GM21737 (cell line): ENCODE results near the gene RPS6KA1.
"Not testable (repeated sequence)": the region's sequence is repeated elsewhere in the genome, so short reads cannot be mapped to it uniquely, and the experiment has no call there.

Experiments used
- ATAC-seq: cut with Tn5 transposase; IDR thresholded peaks from one replicate; pipeline ENCODE4 v1.9.1; 2021; ENCODE audit warnings: mild to moderate bottlenecking, moderate library complexity; ENCODE audit not compliant: unreplicated experiment

Gene RPS6KA1

DNA sequence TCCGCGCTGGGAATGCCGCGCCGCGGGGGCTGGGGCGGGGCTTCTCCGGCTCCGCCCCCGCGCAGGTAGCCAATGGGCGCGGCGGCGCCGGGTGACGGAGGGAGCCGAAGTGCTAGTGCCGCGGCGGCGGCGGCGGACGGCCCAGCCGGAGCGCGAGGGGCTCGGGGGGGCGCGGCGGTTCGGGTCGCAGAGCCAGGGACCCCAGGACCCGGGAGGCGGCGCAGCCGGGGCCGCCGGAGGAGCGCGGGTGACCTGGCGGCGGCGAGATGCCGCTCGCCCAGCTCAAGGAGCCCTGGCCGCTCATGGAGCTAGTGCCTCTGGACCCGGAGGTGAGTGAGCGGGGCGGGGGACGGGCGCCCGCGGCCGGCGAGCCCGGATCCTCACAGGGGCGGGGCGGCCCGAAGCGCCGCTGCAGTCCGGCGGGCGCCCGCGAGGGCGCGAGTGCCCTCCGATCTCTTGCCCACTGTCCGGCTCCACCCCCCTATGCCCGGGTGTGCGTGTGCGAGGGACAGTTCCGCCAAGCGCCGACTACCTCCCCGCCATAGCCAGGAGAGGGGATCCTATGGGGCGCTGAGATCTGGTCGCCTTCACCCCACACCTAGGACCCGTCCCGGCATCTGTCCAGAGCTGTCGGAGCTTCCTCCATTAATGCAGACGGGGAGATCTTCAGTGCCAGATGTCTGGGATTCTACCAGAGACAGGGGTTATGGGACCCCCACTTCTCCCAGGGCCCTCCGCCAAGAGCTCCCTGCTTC is at the start of gene RPS6KA1:
Gene RPS6KA1 (plus strand): TSS at position 107 of the 755 bp plus-strand sequence. CDS start 160 bp downstream, at position 267.
- ATAC-seq, result peak; percentile 61

DNA sequence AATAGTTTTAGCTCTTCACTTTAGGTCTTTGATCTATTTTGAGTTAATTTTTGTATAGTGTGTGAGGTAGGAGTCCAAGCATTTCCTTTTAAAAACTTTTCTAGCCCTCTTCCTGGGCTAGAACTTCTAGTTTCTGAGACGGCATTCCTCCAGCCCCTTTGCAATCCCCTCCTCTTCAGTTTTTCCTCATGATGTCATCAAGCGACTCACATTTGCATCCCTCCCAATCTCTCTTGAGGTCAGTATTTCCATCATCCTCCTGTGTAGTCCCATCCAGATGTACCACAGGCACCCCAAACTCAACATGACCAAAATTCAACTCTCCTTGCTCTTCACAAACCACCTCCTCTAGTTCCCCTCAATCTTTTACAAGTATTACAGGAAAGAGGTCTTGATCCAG is 46.6 kb upstream of the RPS6KA1 start:
- ATAC-seq, result no peak

DNA sequence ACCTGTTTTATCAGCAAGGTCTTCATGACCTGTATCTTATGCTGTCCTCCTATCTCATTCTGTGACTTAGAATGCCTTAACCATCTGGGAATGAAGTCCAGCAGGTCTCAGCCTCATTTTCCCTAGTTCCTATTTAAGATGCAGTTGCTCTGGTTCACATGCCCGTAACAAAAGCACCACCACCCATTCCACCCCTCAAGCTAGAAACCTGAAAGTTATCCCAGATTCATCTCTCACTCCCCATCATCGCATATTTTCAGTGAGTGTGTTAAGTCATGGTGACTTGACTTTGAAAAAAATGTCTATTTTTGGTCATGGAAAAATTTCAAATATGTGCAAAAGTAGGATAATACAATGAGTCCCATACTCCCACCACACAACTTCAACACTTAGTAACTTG is 45.6 kb upstream of the RPS6KA1 start:
- no peak for ATAC-seq

DNA sequence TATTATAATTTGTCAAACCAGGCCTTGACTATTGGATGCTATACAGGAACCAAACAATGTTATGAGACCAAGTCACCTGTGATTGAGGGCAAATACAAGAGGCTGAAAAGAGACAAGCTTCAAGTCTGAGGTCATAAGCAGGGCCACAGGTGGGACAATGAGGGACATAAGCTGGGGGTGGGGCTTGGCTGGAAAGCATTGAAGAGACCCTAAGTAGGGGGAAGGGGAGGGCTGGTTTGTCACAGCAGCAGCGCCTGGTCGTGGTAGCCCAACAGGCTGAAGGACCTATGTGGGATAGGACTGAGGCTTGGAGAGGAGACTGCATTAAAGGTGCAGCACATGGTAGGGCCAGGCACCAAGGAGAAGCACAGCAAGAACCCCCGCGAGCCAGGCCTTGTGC is 39.4 kb upstream of the RPS6KA1 start:
- no peak for ATAC-seq

DNA sequence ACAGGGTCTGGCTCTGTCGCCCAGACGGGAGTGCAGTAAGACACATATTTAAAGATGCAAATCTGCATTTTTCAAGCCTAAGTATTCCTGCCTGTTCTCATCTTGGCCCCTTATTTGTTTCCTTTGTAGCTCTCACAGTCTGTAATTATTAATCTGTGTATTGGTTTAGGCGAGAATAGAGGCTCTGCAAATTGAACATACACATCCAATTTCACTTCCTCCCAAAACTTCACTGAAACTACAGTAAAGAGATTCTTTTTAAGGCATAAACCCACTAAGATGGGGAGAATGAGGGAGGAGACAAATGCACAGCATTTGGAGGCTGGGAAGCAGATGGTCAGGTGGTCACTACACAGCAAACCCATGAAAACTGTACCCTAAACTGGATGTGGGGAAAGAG is 36.3 kb upstream of the RPS6KA1 start:
- no peak for ATAC-seq

DNA sequence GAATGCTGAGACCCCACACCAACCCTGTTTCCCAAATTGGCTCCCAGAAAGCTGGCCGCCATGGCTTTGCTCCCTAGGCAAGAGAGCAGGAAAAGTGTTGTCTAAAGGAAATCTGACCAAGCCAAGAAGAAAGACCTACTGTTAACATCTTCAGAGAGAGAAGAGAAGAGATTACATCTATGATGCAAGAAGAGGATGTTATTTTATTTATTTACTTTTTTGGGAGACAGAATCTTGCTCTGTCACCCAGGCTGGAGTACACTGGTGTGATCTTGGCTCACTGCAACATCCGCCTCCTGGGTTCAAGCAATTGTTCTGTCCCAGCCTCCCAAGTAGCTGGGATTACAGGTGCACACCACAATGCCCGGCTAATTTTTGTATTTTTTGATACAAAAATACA is 35.6 kb upstream of the RPS6KA1 start:
- ATAC-seq, result no peak

DNA sequence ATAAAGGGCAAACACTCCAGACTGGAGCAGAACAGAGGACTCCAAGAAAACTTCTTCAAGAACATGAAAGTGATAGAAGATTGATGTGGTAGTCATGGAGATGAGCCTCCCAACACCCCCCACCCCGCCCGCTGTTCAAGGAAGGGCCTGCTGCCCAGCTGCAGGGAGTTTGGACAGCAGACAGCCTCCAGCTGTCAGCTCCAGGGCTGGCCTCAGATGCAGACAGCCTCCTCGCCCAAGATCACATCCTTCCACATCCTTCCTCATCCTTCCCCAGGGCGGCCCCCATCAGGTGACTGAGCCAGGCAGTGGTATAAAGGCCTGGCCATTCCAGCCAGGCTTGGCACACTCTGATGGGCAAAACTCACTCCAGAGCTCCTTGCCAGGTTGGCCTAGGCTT is 32.7 kb upstream of the RPS6KA1 start:
- ATAC-seq, result no peak

DNA sequence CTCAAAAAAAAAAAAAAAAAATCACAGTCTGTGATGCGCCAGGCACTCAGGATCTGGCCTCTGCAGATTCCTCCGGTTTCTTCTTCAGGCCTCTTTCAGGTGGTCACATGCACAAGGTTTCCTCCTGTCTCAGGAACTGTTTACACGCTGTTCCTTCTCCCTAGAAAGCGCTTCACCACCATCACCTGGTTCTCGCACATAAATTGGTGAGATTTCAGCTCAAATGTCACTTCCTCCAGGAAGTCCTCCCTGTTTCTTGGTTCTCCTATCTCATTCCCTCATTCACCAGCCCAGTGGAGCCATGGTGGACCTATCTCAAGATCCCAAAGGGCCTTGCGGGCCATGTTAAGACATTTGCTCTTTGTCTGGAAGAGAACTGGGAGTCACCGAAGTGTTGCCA is 30.7 kb upstream of the RPS6KA1 start:
- no peak for ATAC-seq

DNA sequence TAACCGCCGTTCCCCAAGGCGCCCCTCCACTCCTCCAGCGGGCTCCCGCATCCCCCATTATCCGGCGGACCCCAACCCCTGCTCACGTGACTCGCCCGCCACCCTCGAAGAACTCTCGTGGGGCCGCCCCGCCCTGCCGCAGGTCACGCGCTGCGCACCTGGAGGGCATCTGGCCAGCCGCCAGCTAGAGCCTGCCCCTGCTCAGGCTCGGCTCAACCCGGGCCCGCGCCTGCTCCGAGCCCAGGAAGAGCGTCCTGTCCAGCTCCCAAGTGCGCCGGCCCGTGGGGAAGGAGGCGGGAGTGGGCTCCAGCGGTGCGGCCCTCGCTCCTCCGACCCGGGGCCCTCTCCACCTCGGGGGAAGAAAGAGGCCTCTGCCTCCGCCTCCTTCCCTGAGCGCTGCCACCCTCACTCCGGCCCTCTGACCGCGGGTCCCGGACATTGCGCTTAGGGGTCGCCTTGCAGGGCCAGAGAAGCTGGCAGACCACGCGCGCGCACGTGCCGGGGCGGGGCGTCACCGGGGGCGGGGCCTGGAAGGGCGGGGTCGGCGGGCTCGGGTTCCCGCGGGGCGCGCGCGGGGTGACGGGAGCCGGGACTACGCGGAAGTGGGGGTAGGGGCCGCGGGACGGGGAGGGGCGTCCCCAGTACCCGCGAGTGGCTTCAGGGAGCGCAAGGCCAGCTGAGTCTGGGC is 28.9 kb upstream of the RPS6KA1 start:
- peak; percentile 57 for ATAC-seq

DNA sequence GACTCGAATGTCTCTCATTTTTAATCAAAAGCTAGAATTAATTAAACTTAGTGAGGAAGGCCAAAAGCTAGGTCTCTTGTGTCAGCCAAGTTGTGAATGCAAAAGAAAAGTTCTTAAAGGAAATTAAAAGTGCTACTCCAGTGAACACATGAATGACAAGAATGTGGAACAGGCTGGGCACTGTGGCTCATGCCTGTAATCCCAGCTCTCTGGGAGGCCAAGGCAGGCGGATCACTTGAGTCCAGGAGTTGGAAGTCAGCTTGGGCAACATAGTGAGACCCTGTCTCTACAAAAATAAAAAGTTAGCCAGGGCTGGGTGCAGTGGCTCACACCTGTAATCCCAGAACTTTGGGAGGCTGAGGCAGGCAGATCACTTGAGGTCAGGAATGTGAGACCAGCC is 18.9 kb upstream of the RPS6KA1 start:
- not testable (repeated sequence) for ATAC-seq

DNA sequence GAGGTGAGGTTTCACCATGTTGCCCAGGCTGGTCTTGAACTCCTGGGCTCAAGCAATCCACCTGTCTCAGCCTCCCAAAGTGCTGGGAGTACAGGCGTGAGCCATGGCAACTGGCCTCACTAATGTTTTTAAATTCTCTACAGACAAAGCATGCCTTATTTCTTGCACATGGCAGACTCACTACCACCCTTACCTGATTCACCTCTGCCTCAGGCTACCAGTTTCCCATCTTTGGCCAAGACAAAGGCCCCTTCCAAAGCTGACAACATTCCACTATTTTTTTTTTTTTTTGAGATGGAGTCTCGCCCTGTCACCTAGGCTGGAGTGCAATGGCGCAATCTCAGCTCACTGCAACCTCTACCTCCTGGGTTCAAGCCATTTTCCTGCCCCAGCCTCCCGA is 13.7 kb upstream of the RPS6KA1 start:
- ATAC-seq, result not testable (repeated sequence)

DNA sequence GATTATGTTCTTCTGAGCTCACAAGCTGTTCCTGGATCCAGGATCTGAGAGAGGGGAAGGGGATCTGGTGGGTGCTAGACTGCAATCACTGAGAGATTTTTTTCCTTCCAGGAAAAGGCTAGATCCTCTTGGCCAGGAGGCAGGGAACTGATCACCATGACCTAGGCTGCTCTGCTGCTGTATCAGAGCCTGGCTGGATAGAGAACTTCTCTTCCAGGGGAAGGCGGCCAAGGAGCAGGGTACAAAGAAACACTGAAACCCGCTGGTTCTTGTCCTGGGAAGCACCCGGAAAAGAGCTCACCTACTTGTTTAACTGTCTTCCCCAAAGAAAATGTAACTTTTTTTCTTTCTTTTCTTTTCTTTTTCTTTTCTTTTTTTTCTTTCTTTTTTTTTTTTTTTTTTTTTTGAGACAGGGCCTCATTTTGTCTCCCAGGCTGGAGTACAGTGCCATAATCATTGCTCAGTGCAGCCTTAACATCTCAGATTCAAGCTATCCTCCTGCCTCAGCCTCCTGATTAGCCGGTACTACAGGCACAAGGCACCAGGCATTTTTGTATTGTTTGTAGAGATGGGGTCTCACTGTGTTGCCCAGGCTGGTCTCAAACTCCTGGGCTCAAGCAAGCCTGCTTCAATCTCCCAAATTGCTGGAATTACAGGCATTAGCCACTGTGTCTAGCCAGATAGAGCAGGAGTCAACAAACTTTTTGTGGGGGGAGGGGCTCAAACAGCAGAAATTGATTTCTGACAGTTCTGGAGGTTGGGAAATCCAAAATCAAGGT is 12.4 kb upstream of the RPS6KA1 start:
- no peak for ATAC-seq

DNA sequence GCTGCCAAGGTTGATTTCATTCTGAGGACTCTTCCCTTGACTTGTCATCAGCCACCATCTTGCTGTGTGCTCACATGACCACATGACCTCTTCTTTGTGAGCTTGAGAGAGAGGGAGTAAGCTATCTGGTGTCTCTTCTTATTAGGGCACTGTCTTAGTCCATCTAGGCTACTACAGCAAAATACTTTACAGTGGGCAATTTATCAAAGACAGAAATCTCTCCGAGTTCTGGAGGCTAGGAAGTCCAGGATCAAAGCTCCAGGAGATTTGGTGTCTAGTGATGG is 11.9 kb upstream of the RPS6KA1 start:
- no peak for ATAC-seq

DNA sequence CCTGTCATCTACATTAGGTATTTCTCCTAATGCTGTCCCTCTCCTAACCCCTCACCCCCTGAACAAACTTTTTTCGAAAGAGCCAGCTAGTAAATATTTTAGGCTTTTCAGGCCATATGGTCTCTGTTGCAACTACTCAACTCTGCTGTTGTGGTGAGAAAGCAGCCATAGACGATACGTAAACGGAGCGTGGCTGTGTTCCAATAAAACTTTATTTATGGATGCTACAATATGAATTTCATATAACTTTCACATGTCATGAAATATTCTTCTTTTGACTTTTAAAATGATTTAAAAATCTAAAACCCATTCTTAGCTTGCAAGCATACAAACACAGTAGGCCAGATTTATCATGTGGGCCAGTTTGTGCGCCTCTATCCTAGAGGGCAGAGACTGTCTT is 11.2 kb upstream of the RPS6KA1 start:
- ATAC-seq, result no peak

DNA sequence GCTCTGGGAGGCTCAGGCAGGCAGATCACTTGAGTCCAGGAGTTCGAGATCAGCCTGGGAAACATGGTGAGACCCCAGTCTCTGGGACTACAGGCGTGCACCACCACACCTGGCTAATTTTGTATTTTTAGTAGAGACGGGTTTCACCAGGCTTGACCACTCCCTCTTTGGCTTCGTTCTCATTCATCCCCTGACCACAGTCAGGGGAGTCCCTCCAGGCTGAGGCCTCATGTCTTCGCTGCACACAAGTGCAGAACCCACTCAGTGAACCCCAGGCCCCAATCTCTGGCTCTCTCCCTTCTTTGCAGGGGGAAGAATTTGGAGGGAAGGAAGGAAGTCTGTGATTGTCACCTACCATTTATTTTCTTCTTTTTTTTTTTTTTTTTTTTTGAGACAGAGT is 9.2 kb upstream of the RPS6KA1 start:
- no peak for ATAC-seq

DNA sequence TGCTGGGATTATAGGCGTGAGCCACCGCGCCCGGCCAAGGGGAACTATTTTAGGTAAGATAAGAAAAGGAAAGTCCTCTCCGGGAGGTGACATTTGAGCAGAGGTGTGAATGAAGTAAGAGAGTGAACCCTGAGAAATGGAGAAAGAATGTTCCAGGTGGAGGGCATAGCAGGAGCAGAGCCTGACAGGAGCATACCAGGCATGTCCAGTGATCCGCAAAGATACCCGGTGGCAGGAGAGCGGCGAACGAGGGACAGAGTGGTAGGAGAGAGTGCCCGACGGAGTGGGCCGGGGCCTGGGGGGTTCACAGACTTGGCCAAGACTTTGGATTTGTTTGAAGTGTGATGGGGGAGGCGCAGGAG is 7.9 kb upstream of the RPS6KA1 start:
- no peak for ATAC-seq

DNA sequence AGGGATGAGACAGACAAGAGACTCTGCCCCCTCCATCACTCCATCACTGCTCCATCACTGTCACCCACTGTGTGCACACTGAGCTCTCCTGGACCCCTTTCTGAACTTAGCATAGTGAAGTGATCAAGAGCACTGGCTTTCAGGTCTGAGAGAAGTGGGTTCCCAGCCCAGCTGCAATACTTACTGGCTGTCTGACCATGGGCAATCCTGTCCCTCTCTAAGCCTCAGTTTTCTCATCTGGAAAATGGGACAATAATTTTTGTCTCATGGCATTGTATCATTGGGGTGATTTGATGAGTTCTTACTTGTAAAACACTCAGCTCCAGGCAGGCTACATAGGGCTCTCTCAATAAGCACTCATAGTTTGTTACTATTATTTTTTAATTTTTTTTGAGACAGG is 7.5 kb upstream of the RPS6KA1 start:
- ATAC-seq, result no peak

DNA sequence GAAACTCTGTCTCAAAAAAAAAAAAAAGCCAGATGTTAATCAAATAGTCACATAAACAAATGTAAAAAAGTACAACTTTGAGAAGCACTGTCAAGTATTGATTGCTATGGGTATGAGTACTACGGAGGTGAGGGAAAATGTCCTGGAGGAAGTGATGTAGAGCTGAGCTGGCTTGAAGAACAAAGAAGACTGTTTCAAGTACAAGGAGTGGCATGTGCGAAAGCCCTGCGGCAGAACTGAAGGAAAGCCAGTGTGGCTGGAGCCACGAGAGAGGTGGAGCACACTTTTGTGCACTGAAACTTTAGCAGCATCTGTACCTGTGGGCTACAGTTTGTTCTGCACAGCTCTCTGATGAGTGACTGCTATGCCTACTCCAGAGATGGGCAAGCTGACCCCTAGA is 5.4 kb upstream of the RPS6KA1 start:
- no peak for ATAC-seq

DNA sequence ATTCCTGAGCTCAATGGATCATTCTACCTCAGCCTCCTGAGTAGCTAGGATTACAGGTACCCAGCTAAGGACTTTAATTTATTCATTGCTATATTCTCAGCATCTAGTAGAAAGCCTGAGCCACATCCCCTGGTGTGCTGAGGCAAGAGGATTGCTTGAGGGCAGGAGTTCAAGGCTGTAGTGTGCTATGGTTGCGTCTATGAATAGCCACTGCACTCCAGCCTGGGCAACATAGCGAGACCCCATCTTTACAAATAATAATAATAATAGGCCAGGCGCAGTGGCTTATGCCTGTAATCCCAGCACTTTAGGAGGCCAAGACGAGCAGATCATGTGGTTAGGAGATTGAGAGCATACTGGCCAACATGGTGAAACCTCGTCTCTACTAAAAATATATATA is 3.3 kb upstream of the RPS6KA1 start:
- ATAC-seq, result no peak

DNA sequence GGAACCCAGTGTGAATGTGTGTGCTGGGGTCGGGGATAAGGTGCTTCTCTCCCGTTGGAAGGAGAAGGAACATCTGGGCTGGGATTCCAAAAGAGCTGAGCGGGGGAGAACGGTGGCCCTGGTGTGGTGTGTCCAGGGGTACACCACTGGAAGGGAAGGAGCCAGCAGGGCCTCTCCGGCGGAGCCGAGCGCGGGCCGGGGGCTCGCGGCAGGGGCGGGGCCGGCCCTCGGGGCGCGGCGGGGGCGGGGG is 231 bp upstream of the RPS6KA1 start:
- ATAC-seq, result peak; percentile 12

DNA sequence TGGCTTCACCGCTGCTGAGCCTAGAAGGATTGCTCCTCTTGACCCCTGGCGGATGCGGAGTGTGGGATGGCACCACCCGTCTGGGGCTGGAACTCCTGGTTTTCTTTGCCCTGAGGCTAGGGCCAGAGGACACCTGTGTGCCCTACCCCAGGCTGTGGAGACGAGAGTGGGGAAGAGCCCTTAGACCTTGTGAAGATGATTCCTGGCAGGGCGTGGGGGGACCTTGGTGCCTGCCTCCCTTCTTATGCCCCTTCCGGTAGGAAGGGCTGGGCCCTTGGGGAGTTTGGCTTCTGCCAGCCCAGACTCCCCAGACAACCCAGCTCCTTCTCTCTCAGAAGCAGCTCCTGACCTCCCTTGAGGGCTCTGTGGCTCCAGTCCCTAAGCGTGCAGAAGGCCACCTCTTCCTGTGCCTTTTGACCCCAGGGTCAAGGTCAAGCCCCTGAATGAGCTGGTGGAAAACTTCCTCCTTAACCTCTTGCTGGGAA is 891 bp downstream of the RPS6KA1 start:
- ATAC-seq, result peak; percentile 9

DNA sequence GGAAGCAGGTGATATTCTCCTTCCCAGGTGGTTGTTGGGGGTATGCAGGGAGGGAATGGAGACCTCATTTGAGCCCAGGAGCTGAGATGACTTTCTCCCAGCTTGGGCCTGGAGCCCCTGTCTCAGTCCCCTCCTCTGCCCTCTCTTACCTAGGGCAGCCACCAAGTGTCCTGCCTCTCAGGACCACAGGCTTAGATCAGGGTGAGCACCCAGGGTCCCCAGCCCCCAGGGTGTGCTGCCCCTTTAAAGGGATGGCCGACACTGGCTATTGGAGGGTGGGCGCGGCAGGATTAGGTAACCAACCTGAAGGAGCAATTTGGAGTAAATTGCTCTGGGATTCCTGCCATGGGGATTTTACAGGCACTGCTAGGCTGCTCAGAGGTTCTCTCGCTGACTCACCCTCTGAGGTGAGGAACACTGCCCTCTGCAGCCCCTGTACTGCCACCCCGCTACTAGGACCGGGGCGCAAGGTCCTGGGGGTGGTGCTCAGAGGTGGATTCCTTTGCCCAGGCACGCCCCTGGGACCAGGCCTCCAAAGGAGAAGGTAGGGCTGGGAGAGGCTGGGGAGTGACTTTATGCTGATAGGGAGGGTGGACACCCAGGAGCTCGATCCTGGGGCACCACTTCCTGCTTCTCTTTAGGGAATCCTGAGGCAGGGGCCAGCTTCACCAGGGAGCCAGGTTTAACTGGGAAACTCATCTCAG is 1.5 kb downstream of the RPS6KA1 start:
- ATAC-seq, result no peak
